Neuron (in vitro differentiated cells): Measurements from ENCODE around the gene MPRIP.

Experiments used
- H2AFZ ChIP-seq: one replicate; pipeline ENCODE4 v1.6.1; 2013; ENCODE audit warnings: low read depth, mild to moderate bottlenecking, inconsistent platforms, low read length, moderate library complexity
- H3K27me3 ChIP-seq: one replicate; pipeline ENCODE4 v1.6.1; 2013; ENCODE audit warnings: low read length; ENCODE audit not compliant: insufficient read depth
- H3K36me3 ChIP-seq: one replicate; pipeline ENCODE4 v1.6.1; 2013; ENCODE audit warnings: low read length; ENCODE audit not compliant: insufficient read depth
- H3K4me1 ChIP-seq: one replicate; pipeline ENCODE4 v1.6.1; 2013; ENCODE audit warnings: low read length; ENCODE audit not compliant: insufficient read depth
- H3K4me3 ChIP-seq: 2 replicates; pipeline ENCODE4 v1.5.1; 2013; ENCODE audit warnings: mild to moderate bottlenecking, low read length, moderate library complexity
- H3K9me3 ChIP-seq: one replicate; pipeline ENCODE4 v1.6.1; 2013; ENCODE audit warnings: low read length

Gene MPRIP

GRCh38 chr17:17137731-17138585 is 95.7 kb downstream of the MPRIP start:
- Histone ChIP-seq H3K9me3 (no peaks in the 10 kb centered on the region), H3K36me3 (peaks cover 45% of the 10 kb centered on the region), H2AFZ (no peak overlapping the region), H3K4me1 (peaks cover 2% of the 10 kb centered on the region), H3K27me3 (no peaks in the 10 kb centered on the region), H3K4me3 (no peak overlapping the region)

GRCh38 chr17:17139972-17140589 is 97.8 kb downstream of the MPRIP start:
- Histone ChIP-seq H3K4me3 (no peak overlapping the region), H3K4me1 (no peaks in the 10 kb centered on the region), H2AFZ (no peak overlapping the region), H3K9me3 (no peaks in the 10 kb centered on the region), H3K36me3 (peaks cover 54% of the 10 kb centered on the region), H3K27me3 (no peaks in the 10 kb centered on the region)

GRCh38 chr17:17140590-17140980 is 98.3 kb downstream of the MPRIP start:
- Histone ChIP-seq H3K27me3 (no peaks in the 10 kb centered on the region), H3K4me1 (no peaks in the 10 kb centered on the region), H3K36me3 (peaks cover 58% of the 10 kb centered on the region), H3K9me3 (no peaks in the 10 kb centered on the region), H2AFZ (no peak overlapping the region), H3K4me3 (no peak overlapping the region)

- H2AFZ ChIP-seq, result no peak overlapping the region
- no peak overlapping the region for H3K4me3 ChIP-seq
- H3K27me3 ChIP-seq, result no peaks in the 10 kb centered on the region
- no peaks in the 10 kb centered on the region for H3K4me1 ChIP-seq
- no peaks in the 10 kb centered on the region for H3K9me3 ChIP-seq
- peaks cover 63% of the 10 kb centered on the region for H3K36me3 ChIP-seq
These were observed 99.0 kb downstream of the MPRIP start for GRCh38 chr17:17141279-17141678.

- Histone ChIP-seq H3K4me1 (no peaks in the 10 kb centered on the region), H3K9me3 (peaks cover 1% of the 10 kb centered on the region), H2AFZ (no peak overlapping the region), H3K4me3 (no peak overlapping the region), H3K27me3 (no peaks in the 10 kb centered on the region), H3K36me3 (peaks cover 63% of the 10 kb centered on the region)
These were observed 99.7 kb downstream of the MPRIP start for GRCh38 chr17:17141860-17142552.

- H2AFZ ChIP-seq, result no peak overlapping the region
- H3K4me3 ChIP-seq, result no peak overlapping the region
- no peaks in the 10 kb centered on the region for H3K4me1 ChIP-seq
- H3K27me3 ChIP-seq, result no peaks in the 10 kb centered on the region
- H3K36me3 ChIP-seq, result peaks cover 68% of the 10 kb centered on the region
- peaks cover 2% of the 10 kb centered on the region for H3K9me3 ChIP-seq
These were observed 100.3 kb downstream of the MPRIP start for GRCh38 chr17:17142556-17142955.

- H3K4me3 ChIP-seq, result no peak overlapping the region
- no peak overlapping the region for H2AFZ ChIP-seq
- H3K36me3 ChIP-seq, result peaks cover 70% of the 10 kb centered on the region
- H3K27me3 ChIP-seq, result no peaks in the 10 kb centered on the region
- peaks cover 2% of the 10 kb centered on the region for H3K9me3 ChIP-seq
- H3K4me1 ChIP-seq, result no peaks in the 10 kb centered on the region
These were observed 101.2 kb downstream of the MPRIP start for GRCh38 chr17:17143501-17143900.

- Histone ChIP-seq H3K9me3 (peaks cover 2% of the 10 kb centered on the region), H3K4me3 (no peak overlapping the region), H3K27me3 (no peaks in the 10 kb centered on the region), H3K36me3 (peaks cover 67% of the 10 kb centered on the region), H3K4me1 (no peaks in the 10 kb centered on the region), H2AFZ (no peak overlapping the region)
These were observed 101.8 kb downstream of the MPRIP start for GRCh38 chr17:17144061-17144460.

- H3K36me3 ChIP-seq, result peaks cover 68% of the 10 kb centered on the region
- H2AFZ ChIP-seq, result no peak overlapping the region
- peaks cover 2% of the 10 kb centered on the region for H3K9me3 ChIP-seq
- no peaks in the 10 kb centered on the region for H3K27me3 ChIP-seq
- no peak overlapping the region for H3K4me3 ChIP-seq
- no peaks in the 10 kb centered on the region for H3K4me1 ChIP-seq
These were observed 102.8 kb downstream of the MPRIP start for GRCh38 chr17:17144916-17145665.

- Histone ChIP-seq H2AFZ (no peak overlapping the region), H3K9me3 (peaks cover 2% of the 10 kb centered on the region), H3K36me3 (peaks cover 81% of the 10 kb centered on the region), H3K4me3 (no peak overlapping the region), H3K4me1 (no peaks in the 10 kb centered on the region), H3K27me3 (no peaks in the 10 kb centered on the region)
These were observed 104.6 kb downstream of the MPRIP start for GRCh38 chr17:17146786-17147406.

- Histone ChIP-seq H3K36me3 (peaks cover 81% of the 10 kb centered on the region), H2AFZ (no peak overlapping the region), H3K4me1 (no peaks in the 10 kb centered on the region), H3K4me3 (no peak overlapping the region), H3K27me3 (no peaks in the 10 kb centered on the region), H3K9me3 (peaks cover 2% of the 10 kb centered on the region)
These were observed 105.6 kb downstream of the MPRIP start for GRCh38 chr17:17147821-17148220.

- H3K9me3 ChIP-seq, result peaks cover 2% of the 10 kb centered on the region
- H2AFZ ChIP-seq, result no peak overlapping the region
- H3K27me3 ChIP-seq, result no peaks in the 10 kb centered on the region
- no peaks in the 10 kb centered on the region for H3K4me1 ChIP-seq
- H3K4me3 ChIP-seq, result no peak overlapping the region
- H3K36me3 ChIP-seq, result peaks cover 83% of the 10 kb centered on the region
These were observed 107.5 kb downstream of the MPRIP start for GRCh38 chr17:17149520-17150447.
